HG02884 (cell line): ENCODE results near the gene ERCC1.

Experiments
- ATAC-seq: cut with Tn5 transposase; IDR thresholded peaks from one replicate; pipeline ENCODE4 v1.9.1; 2021; ENCODE audit warnings: mild to moderate bottlenecking, moderate library complexity; ENCODE audit not compliant: unreplicated experiment

The ERCC1 gene

DNA sequence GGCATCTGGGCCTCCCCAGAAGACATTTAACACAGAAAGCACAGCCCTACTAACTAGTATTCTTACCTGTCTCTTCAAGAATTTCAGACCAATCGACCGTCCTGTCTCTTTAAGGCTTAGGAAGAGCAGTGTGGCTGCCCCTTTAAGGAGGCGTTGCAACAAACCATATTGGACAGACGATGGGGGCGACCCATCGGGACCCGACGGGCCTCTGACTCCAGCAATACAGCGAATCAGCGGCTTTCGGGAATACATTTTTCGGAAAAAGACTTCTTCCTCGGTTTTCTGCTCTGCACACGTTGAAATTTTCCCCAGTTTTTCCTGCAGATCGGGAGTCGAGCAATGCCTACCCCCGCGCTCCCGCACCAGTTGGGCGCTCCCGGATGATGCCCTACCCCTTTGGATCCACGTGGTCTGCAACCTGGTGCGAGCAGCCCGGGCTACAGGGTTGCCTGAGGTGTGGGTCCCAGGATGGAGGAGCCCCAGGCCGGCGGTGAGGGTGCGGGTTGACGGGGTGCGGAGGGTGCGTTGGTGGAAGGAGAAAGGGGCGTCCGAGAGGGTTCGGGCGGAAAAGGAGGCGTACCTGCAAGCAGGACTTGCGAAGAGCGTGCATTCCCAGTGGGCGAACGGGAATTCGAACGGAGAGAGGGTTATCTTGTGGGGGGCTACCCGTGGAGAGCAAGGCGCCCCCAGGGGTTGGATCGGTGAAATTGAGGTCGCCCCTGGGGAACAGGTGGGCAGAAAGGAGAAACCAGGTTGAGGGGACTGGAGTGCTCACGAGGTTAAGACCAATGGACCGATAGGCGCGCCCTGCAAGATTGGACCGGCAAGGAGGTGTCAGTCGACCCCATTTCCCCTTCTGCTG lies 17.3 kb downstream of the ERCC1 start, which contains the start of gene POLR1G:
TSS of gene POLR1G (plus strand) at position 419 of the 865 bp plus-strand sequence. CDS start at position 472, 53 bp downstream.
- peak; percentile 59 for ATAC-seq

DNA sequence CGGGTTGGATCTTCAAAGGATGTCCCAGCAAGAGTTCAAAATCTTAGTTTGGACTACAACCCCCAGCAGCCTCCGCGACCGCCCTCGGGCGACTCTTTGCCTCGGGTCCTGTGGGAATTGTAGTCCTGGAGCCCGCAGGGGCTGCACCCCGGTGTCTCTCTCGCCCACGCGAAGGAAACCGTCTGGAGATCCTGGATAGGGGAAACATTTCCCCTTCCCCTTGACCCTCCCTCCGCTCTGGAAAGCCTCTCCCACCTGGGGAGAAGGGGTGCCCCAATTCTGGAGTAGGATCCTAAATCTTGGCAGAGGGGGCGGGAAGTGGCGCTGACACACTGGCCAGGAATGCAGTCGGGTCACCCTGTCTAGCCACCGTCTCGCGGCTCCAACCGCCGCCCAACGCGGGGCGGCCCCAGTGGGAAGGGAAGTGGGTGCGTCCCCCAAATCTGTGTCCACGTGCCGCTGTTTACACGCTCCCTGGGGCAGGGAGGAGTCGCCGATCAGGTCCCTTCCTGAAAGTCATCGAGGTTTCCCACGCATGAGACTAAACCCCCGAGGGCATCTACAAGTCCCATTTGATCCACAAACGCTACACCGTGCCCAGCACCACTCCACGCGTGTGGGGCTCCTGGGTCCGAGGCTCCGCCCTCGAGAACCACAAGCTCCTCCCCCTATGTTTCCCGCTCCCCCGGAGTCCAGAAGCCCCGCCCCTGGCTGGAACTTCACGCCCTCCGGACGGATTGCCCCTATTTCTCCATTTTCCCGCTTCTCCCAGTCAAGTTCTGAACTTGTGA lies 18.1 kb downstream of the ERCC1 start:
- ATAC-seq = peak; percentile 40

DNA sequence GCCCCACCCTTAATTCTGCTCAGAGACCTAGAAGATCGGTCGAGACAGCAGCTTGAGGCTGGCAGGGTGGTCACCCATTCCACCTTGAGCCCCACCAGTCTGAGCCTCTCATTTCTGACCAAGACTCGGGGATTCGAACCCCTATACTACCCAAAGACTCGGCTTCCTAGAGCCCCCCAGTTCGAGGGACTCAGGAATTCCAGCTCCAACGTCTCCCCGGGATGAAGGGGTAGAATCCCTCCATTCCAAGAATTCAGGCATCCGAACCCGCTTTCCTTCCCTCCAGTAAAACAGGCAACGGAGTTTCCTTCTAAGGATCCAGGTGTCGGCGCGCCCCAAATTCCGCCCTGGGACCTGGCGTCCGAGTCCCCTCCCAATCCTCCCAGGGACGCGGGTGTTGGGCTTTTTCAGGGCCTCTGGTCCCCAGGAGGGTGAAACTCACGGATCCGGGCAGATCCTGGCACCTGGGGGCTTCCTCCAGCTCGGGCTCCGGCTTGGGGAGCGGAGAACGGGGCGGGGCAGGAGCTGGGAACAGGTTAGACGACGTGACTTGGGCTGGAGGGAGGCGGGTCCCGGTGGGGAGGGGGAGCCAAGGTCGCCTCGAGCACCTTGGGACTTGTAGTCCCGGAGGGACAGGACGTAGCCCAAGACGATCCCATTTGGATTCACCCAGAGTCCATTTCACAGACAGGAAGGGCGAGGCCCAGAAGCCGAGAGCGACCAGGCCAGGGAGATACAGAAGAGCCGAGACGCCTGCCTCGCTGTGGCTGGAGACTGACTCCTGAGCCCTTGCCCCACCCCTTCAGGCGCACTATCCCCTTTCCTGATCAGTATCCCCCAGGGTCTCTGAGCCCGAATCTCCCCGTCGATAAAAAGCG lies 18.9 kb downstream of the ERCC1 start, which contains the start of gene PPP1R13L:
TSS of gene PPP1R13L (minus strand) at position 513 of the 878 bp plus-strand sequence. CDS start 6,751 bp downstream, outside the sequence.
- no peak for ATAC-seq

DNA sequence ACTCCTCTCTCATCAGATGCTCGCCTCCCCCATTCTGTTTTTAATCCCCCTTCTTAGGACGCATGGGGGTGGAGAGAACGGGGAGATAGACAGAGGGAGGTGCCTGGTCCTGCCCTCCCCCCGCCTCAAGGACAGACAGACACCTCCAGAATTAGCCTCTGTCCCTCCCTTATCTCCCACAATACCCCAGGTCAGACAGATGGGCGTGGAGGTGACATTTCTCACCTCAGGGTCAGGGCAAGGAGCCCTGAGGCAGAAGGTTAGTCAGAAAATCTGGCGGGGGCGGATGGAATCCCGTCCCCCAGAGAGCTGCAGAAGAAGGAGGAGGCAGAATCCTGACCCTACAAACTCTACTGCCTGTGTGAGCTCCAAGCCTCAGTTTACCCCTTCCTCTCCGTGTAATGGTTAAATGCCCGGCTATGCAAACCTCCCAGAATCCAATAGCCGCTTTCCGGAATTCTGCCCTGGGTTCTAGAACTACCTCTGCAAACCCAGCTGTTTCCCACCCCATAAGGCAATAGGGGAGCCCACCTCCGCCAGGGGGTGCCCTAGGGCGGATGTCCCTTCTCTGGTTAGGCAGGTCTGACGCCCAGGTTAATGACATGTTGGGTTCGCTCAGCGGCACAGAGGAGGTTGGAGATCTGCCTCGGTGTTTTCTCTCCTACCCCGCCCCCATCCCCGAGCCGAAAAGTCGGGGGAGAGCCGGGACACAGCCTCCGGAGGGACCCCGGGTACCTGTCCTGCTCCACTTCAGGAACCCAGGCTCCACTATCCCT lies 19.7 kb downstream of the ERCC1 start:
- ATAC-seq = no peak

DNA sequence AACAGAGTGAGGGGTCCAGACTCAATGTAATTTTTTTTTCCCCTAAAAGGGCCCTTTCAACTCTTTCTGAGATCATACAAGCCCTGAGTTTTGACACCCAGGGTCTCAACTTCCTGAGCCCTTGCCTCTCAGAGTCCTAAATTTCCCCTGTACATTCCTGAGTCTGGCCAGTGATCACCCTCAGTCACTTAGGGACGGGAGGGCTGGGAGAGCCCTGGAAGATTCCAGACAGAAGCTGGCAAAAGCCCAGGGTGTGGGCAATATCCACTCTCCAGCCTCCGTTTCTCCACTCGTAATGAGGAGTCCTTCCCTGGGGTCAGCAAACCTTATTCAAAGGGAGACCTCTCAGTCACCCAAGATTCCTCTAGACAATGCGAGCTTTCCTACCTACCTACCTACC lies 20.4 kb downstream of the ERCC1 start:
- ATAC-seq = no peak

DNA sequence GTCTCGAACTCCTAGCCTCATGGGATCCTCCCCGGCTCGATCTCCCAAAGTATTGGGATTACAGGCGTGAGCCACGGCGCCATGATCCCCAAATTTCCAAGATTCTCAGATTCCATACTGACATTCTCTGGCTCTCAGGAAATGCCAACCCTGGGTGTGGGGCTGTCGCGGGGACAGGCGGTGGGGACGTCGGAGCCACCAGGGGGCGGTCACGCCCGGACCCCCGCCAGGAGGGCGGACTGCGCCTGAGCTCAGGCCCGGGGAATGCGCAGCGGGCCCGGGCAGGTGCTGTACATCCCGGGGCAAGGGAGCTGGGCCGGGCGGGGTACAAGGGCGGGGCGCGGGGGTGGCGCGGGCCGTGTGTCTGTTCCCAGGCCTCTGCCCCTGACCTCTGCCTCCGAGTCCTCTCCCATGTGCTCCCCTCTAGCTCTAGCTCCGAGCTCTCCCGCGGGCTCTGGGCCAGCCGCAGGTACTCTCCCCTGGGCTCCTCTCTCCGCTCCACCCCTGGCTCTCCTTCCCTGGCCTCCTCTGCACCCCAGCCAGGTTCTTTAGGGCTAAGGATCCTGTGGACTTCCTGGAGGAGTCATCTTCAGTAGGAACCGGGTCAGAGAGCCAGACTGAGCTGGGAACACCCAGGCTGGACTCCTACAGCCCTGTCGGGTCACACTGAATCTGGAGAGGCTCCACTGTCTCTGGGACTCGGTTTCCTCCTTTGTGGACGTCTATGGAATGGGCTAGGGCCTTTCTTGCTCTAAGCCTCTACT lies 21.2 kb downstream of the ERCC1 start:
- no peak for ATAC-seq

DNA sequence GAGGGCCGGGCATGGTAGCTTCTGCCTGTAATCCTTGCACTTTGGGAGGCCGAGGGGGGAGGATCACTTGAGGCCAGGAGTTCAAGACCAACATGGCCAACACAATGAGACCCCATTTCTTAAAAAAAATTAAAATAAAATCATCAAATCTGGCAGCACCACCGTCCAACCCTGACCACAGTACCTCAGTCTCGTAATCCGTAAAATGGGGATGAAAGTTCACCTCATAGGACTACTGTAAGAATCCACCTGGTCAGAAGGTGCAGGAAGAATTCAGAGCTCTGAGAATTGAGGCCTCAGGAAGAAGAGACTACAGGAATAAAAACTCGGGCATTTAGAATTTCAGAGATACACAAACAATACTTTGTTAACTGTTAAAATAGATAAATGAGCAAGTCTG lies 21.9 kb downstream of the ERCC1 start:
- ATAC-seq = no peak

DNA sequence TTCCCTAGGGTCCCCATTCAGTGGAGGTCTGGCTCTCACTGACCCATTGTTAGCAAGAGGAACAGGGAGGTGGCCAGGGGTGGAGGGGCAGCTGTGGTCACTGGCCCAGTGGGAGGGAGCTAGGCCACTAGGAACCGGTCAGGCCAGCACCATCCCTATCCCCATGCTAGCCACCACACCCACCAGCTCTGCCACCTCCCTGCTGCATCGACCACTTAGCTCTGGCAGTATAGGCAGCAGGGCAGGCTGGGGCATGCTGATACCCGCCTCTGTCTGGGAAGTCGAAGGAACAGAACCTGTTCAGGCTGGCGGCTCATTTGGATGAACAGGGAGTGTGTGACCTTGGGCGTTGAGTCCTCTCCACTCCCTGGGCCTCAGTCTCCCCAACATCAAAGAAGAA lies 23.5 kb downstream of the ERCC1 start:
- ATAC-seq = no peak

DNA sequence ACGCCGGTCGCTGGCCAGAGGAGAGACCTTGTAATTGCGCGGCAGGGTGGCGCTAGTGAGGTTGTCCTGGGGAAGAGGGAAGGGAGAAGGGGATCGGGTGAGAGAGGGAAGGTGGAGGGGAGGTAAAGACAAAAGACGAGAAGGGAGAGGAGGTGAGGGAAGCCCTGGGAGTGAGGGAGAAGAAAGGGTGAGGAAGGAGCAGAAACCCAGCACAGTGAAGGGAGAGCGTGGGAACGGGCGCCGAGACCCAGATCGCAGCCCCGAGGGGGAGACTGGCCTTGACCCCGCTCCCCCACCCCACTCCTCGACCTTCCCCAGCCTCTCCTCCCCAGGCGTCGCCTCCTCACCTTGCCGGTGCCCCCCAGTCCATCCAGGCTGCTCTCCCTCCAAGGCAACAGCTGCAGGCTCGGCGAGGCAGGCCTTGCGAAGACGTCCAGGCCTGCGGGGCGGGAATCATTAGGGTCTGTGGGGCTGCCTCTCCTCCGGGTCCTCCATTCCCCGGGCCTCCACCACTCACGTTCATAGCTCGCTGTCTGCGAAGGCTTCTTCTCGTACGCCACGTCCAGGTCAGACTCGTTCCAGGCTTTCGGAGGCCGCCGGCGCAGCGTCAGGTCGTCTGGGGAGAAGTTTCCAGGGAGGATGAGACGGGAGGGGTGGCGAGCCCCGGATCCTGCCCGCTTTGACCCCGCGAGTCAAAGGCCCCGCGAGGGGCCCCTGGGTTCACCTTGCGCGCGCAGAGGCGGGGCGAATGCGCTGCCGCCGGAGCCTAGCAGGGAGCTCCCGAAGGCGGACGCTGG lies 27.7 kb downstream of the ERCC1 start:
- no peak for ATAC-seq

DNA sequence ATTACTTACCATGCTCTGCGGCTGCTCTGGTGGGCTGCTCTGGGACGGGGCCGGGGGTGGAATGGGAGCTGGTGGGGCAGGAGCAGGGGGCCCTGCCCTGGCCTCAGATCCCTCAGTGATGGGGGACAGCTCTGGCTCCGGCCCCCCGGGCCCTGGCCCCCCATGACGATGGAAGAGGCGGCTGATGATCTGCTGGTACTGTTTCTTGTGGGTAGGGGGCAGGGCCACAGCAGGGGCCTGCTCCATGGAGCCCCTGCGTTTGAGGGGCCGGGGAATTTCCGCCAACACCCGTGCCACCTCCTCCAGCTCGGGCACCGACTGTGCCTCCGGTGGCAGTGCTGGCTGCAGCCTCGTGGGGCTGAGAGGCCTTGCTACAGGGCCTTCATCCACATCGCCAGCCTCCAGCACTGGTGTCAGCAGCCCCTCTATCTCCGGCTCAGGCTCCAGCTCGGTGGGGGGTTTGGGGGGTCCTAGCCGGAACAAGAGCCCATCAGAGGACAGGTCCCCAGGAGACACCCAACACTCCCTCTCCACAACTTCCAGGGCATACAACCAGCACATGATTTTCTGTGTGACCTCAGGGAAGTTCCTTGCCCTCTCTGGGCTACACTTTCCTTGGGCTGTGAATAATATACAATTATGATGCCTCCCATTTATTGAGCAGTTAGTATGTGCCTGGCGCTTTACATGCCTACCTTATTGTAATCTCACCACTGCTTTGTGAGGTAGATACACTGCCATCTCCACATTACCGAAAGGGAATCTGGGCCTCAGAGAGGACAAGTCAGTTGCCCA lies 31.6 kb downstream of the ERCC1 start:
- no peak for ATAC-seq

DNA sequence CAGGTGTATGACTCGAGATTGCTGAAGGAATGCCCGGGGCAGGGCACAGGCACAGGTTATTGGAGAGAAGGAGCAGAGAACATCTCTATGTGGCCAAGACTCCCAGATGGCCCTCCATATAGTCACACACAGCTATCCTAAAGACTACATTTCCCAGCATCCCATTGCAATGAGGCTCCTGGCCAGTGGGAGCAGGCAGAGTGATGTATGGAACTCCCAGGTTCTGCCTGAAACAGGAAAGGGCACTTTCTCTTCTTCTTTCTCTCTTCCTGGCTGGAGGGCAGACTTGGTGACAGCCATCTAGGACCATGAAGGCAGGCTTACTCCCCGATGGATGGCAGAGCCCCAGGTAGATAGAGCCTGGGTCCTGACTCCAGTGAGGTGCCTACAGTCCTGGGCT lies 32.4 kb downstream of the ERCC1 start:
- no peak for ATAC-seq

DNA sequence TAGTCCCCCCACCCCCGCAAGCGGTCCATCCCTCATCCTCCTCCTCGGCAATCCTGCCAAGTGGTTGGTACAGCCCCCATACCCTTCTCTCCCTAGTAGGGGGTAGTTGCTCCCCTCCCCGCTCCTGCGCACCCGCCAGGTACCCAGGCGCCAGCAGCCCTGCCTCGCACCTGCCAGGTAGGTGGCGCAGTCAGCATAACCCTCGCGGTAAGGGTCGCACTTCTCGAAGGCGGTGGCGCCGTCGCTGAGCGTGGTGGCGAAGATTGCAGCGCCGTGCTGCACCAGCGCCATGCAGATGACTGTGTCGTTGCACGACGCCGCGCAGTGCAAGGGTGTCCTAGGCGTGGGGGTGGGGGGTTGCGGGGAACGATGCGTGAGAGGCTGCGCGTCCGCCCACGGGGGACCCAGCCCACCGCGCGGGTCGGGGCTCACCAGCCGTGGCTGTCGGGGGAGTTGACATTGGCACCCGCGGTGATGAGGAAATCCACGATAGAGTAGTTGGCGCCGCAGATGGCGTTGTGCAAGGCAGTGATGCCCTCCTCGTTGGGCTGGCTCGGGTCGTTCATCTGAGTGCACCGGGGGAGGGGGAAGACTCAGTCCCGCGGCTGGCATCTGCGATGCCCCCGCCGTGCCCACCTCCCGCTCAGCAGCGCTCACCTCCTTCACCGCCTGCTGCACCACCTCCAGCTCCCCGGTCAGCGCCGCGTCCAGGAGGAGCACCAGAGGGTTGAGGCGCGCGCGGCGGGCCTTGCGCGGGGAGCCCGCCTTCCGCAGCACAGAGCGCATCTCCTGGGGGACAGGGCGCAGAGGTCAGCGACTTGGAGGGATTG lies 38.1 kb downstream of the ERCC1 start:
- ATAC-seq = no peak

DNA sequence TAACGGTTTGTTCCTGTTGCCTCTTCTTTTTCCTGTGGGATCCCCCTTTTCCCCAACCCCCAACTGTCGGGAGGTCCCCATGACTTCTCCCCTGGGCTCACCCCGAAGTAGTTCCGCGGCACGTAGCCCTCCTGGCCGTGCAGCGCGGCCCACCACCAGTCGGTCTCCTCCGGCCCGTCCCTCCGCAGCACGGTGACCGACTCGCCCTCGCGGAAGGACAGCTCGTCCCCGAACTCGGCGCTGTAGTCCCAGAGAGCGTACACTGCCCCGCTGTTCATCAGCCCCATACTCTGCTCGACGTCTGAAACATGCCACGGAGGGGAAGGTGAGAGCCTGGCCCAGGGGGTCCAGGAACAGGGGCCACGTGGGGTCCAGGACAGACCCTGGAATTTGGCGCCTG lies 41.3 kb downstream of the ERCC1 start:
- ATAC-seq = no peak

DNA sequence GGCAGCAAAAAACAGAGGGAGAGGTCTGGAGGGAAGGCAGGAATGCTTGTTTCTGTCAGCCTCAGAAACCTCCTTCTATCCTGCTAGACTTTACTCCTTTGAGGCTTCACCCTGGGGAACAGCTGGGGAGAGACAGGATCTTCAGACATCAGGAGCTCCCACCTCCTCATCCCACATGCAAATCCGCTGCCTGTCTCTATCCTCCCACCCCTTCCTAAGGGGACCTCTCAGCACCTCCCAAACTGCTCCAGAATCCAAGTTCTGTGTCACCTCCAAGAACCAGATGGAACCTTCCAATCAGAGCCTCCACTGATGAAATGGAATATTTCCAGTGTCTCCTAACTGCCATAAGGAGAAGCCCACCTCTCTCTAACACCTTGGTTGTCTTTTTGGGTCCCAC lies 43.6 kb downstream of the ERCC1 start:
- ATAC-seq = no peak

DNA sequence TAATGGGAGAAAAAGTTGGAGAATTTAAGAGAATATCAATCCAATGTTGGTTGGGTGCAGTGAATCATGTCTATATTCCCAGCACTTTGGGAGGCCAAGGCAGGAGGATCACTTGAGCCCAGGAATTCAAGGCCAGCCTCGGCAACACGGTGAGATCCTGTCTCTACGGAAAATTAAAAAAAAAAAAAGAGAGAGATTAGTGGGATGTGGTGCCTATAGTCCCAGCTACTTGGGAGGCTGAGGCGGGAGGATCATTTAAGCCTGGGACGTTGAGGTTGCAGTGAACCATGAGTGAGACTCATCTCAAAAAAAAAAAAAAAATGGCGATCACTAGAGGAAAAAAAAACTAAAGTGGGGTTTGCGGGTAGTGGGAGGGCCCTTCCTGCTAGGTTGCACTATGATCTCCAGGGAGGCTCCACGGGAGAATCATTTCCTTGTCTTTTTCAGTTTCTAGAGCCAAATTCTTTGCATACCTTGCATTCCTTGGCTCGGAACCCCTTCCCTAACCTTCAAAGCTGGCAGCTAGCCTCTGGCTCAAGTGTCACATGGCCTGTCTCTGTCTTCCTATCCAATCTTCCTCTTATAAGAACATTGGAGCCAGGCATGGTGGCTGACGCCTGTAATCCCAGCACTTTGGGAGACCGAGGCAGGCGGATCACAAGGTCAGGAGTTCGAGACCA lies 47.5 kb downstream of the ERCC1 start:
- no peak for ATAC-seq
